Central memory CD4-positive, alpha-beta T cell (primary cell): Measurements from ENCODE around the gene NCOA3.
"Not testable (repeated sequence)": the region's sequence is repeated elsewhere in the genome, so short reads cannot be mapped to it uniquely, and the experiment has no call there.

Source experiments
- DNase-seq: peaks from one replicate; pipeline ENCODE4 v3.0.0; 2022

Gene NCOA3

GRCh38 chr20:47468290-47469050 is 33.2 kb upstream of the NCOA3 start:
- no peak for DNase-seq

- DNase-seq: no peak
These were observed 26.2 kb upstream of the NCOA3 start for GRCh38 chr20:47475419-47476044.

GRCh38 chr20:47476452-47476851 is 25.2 kb upstream of the NCOA3 start:
- DNase-seq: no peak

GRCh38 chr20:47479093-47479492 is 22.6 kb upstream of the NCOA3 start:
- no peak for DNase-seq

- DNase-seq: no peak
These were observed 22.2 kb upstream of the NCOA3 start for GRCh38 chr20:47479506-47479905.

- no peak for DNase-seq
These were observed 21.4 kb upstream of the NCOA3 start for GRCh38 chr20:47480239-47480638.

- no peak for DNase-seq
These were observed 21.0 kb upstream of the NCOA3 start for GRCh38 chr20:47480705-47481104.

GRCh38 chr20:47481330-47482216 is 20.1 kb upstream of the NCOA3 start:
- no peak for DNase-seq

- DNase-seq: no peak
These were observed 19.0 kb upstream of the NCOA3 start for GRCh38 chr20:47482705-47483104.

GRCh38 chr20:47484303-47484702 is 17.4 kb upstream of the NCOA3 start:
- no peak for DNase-seq

GRCh38 chr20:47487175-47487917 is 14.3 kb upstream of the NCOA3 start:
- peak; percentile 63 for DNase-seq

GRCh38 chr20:47489448-47489872 is 12.2 kb upstream of the NCOA3 start:
- peak; percentile 58 for DNase-seq

GRCh38 chr20:47490795-47491194 is 10.9 kb upstream of the NCOA3 start:
- DNase-seq: no peak

- DNase-seq: no peak
These were observed 9.4 kb upstream of the NCOA3 start for GRCh38 chr20:47492284-47492683.

GRCh38 chr20:47493175-47493962 is 8.3 kb upstream of the NCOA3 start:
- DNase-seq: no peak

GRCh38 chr20:47493963-47494293 is 7.8 kb upstream of the NCOA3 start:
- DNase-seq: no peak

GRCh38 chr20:47494606-47495005 is 7.1 kb upstream of the NCOA3 start:
- not testable (repeated sequence) for DNase-seq

GRCh38 chr20:47496118-47496517 is 5.6 kb upstream of the NCOA3 start:
- DNase-seq: no peak

GRCh38 chr20:47498606-47499005 is 3.1 kb upstream of the NCOA3 start:
- DNase-seq: no peak

- DNase-seq: no peak
These were observed 2.6 kb upstream of the NCOA3 start for GRCh38 chr20:47499053-47499452.

GRCh38 chr20:47500082-47500481 is 1.6 kb upstream of the NCOA3 start:
- DNase-seq: not testable (repeated sequence)

GRCh38 chr20:47500554-47500953 is 1.1 kb upstream of the NCOA3 start:
- no peak for DNase-seq
